GM12878 (cell line): Measurements from ENCODE around the gene ZCCHC24. TPM values are rescaled to one million over a fixed set of nuclear protein-coding genes. Genes with fewer than 3 reads are reported as not detected.

ENCODE experiments used
- ATAC-seq: fragments of 200-7000 bp; cut with Tn5 transposase; 3 replicates; pipeline ENCODE4 v1.9.1; 2020; ENCODE audit warnings: mild to moderate bottlenecking, moderate library complexity
- BruUV-seq: library from RNA; stranded (reverse); fragments of 400-500 nt; replicated peaks from 2 replicates; lab custom pipeline; 2021; lab: Mats Ljungman, UMichigan
- CTCF ChIA-PET: fragments of 300-600 bp; sonication (Branson Sonifier 250); formaldehyde crosslinking; extraction: SDS; loops from one replicate; lab custom pipeline; 2021; ENCODE audit warnings: inconsistent platforms; lab: Yijun Ruan, JAX
- POLR2A ChIA-PET: fragments of 350-600 bp; formaldehyde crosslinking; extraction: SDS; loops from one replicate; lab custom pipeline; 2021; ENCODE audit warnings: inconsistent platforms; lab: Charles Lee
- RAD21 ChIA-PET: fragments of 300-600 bp; sonication (Branson Sonifier 250); formaldehyde crosslinking; loops from one replicate; lab custom pipeline; 2023; ENCODE audit warnings: antibody characterized with exemption; ENCODE audit not compliant: unreplicated experiment; lab: Charles Lee
- SMC1A ChIA-PET: fragments of 300-600 bp; sonication (Branson Sonifier 250); formaldehyde crosslinking; loops from one replicate; lab custom pipeline; 2023; ENCODE audit not compliant: unreplicated experiment, uncharacterized antibody; lab: Charles Lee
- DNase-seq: peaks from one replicate; pipeline ENCODE4 v3.0.0-alpha.2; 2011; ENCODE audit warnings: low read depth, low spot score
- FAIRE-seq: peaks from 3 replicates; lab custom pipeline; 2011; peaks lifted over from hg19 to GRCh38; lab: Jason Lieb, UNC
- H2AFZ ChIP-seq: 2 replicates; pipeline ENCODE4 v1.6.0; 2011; ENCODE audit warnings: low read depth, low read length, control low read depth; ENCODE audit not compliant: control insufficient read depth
- H3K27ac ChIP-seq: 2 replicates; pipeline ENCODE4 v1.5.1; 2011; ENCODE audit warnings: control low read depth; ENCODE audit not compliant: control insufficient read depth, insufficient read depth
- H3K27me3 ChIP-seq, 2 experiments: replicated peaks in 1 of 2; 2 replicates each; pipeline versions ENCODE4 v1.6.0 to v1.6.1; 2011; ENCODE audit warnings: low read length in 1 of 2; ENCODE audit not compliant: control insufficient read depth in 2 of 2, insufficient read depth in 2 of 2
- H3K36me3 ChIP-seq, 2 experiments: 2 replicates each; pipeline ENCODE4 v1.5.1; 2011; ENCODE audit warnings: low read length in 1 of 2; ENCODE audit not compliant: control insufficient read depth in 2 of 2, insufficient read depth in 2 of 2
- H3K4me1 ChIP-seq: 2 replicates; pipeline ENCODE4 v1.6.1; 2011; ENCODE audit warnings: mild to moderate bottlenecking, low read length, moderate library complexity, mixed read lengths; ENCODE audit not compliant: control insufficient read depth, insufficient read depth
- H3K4me2 ChIP-seq: 2 replicates; pipeline ENCODE4 v1.6.0; 2011; ENCODE audit warnings: control low read depth; ENCODE audit not compliant: control insufficient read depth, insufficient read depth
- H3K4me3 ChIP-seq: fragments of 200-600 bp; sonication (generic); 2 replicates; pipeline ENCODE4 v1.5.1; 2016
- H3K79me2 ChIP-seq: 2 replicates; pipeline ENCODE4 v1.6.0; 2011; ENCODE audit warnings: low read length; ENCODE audit not compliant: control insufficient read depth, insufficient read depth
- H3K9ac ChIP-seq: 2 replicates; pipeline ENCODE4 v1.8.0; 2011; ENCODE audit warnings: low read length, control low read depth, mixed read lengths; ENCODE audit not compliant: control insufficient read depth, insufficient read depth
- H3K9me3 ChIP-seq: replicated peaks from 3 replicates; pipeline ENCODE4 v1.5.1; 2011; ENCODE audit warnings: mild to moderate bottlenecking, low read length; ENCODE audit not compliant: control insufficient read depth, insufficient read depth
- H4K20me1 ChIP-seq: 2 replicates; pipeline ENCODE4 v1.6.0; 2011; ENCODE audit not compliant: control insufficient read depth, insufficient read depth
- BRCA1 ChIP-seq: IDR thresholded peaks from 2 replicates; pipeline ENCODE4 v1.6.1; 2011; ENCODE audit warnings: low read depth, low read length, improper control_type of control experiment
- MYC ChIP-seq: IDR thresholded peaks from 2 replicates; pipeline ENCODE4 v1.6.1; 2011; ENCODE audit warnings: mild to moderate bottlenecking, low read length, moderate library complexity, inconsistent platforms; ENCODE audit not compliant: insufficient read depth, insufficient replicate concordance, insufficient read length, severe bottlenecking
- NKRF ChIP-seq: fragments of 450-650 bp; conservative IDR thresholded peaks from 2 replicates; pipeline ENCODE4 v1.6.1; 2017; ENCODE audit warnings: mild to moderate bottlenecking, moderate library complexity
- POLR2AphosphoS2 ChIP-seq: IDR thresholded peaks from 2 replicates; pipeline ENCODE4 v1.6.1; 2011; ENCODE audit warnings: low read depth, mild to moderate bottlenecking, low read length, improper control_type of control experiment, moderate library complexity
- TARDBP ChIP-seq: IDR thresholded peaks from 2 replicates; pipeline ENCODE4 v1.6.1; 2016; ENCODE audit warnings: borderline replicate concordance
- YY1 ChIP-seq: IDR thresholded peaks from 2 replicates; pipeline ENCODE4 v1.6.1; 2011; ENCODE audit warnings: low read depth, mild to moderate bottlenecking, low read length
- WGBS: methylation state at CpG from one replicate; pipeline ENCODE4 v1.1.6; 2016; ENCODE audit warnings: low lambda C conversion rate; ENCODE audit not compliant: insufficient replicate concordance, insufficient coverage; ENCODE audit errors: missing lambda C conversion rate; 5-methylcytosine and 5-hydroxymethylcytosine counted together
- in situ Hi-C: fragments of 300-500 bp; cut with MboI; formaldehyde crosslinking; loops from 9 replicates; pipeline ENCODE4 v1.14.3; 2018; ENCODE audit warnings: mixed read lengths
- intact Hi-C: fragments of 100-400 bp; cut with micrococcal nuclease; formaldehyde crosslinking; loops from one replicate; pipeline ENCODE4 v1.14.2; 2022; ENCODE audit not compliant: unreplicated experiment
- polyA plus RNA-seq, 11 experiments: library from polyadenylated mRNA; depleted of rRNA in 4 of 11; unstranded in 6 of 11; stranded (reverse) in 5 of 11; fragments of >200 nt; fragmentation: Nextera tagmentation in 4 of 11; fragmentation: Illumina TruSeq in 1 of 11; extraction: Ambion mirVana in 4 of 11; extraction: Trizol in 1 of 11; gene quantifications; 1 replicate in 1 of 11; 2 replicates in 10 of 11; pipeline versions ENCODE4 v1.2.1 to v1.2.3, GENCODE V29; 2011 to 2016; ENCODE audit warnings: inconsistent platforms in 2 of 11, missing spikeins in 2 of 11, low read depth in 1 of 11
- total RNA-seq, 4 experiments: library from RNA; depleted of rRNA in 3 of 4; stranded (reverse); fragments of >200 nt in 3 of 4; fragmentation: Illumina TruSeq in 1 of 4; extraction: Trizol in 1 of 4; gene quantifications; 2 replicates each; pipeline versions ENCODE4 v1.2.1 to v1.2.3, GENCODE V29; 2013 to 2021
- TF ChIP-seq, protein P1 (sequence below): fragments of 450-650 bp; IDR thresholded peaks from 2 replicates; pipeline ENCODE4 v1.6.1; 2017; ENCODE audit warnings: antibody characterized with exemption, mild to moderate bottlenecking, moderate library complexity
- TF ChIP-seq, protein P2 (sequence below): fragments of 450-650 bp; IDR thresholded peaks from 2 replicates; pipeline ENCODE4 v1.6.1; 2016; ENCODE audit warnings: mild to moderate bottlenecking

Gene ZCCHC24
- total and polyA plus RNA-seq, 10 of the 15 experiments (the other 5 are each of a cell fraction or from before 2014, with no cell fraction given) = 0.02 to 0.62 (median 0.04) TPM; not detected in 4

DNA sequence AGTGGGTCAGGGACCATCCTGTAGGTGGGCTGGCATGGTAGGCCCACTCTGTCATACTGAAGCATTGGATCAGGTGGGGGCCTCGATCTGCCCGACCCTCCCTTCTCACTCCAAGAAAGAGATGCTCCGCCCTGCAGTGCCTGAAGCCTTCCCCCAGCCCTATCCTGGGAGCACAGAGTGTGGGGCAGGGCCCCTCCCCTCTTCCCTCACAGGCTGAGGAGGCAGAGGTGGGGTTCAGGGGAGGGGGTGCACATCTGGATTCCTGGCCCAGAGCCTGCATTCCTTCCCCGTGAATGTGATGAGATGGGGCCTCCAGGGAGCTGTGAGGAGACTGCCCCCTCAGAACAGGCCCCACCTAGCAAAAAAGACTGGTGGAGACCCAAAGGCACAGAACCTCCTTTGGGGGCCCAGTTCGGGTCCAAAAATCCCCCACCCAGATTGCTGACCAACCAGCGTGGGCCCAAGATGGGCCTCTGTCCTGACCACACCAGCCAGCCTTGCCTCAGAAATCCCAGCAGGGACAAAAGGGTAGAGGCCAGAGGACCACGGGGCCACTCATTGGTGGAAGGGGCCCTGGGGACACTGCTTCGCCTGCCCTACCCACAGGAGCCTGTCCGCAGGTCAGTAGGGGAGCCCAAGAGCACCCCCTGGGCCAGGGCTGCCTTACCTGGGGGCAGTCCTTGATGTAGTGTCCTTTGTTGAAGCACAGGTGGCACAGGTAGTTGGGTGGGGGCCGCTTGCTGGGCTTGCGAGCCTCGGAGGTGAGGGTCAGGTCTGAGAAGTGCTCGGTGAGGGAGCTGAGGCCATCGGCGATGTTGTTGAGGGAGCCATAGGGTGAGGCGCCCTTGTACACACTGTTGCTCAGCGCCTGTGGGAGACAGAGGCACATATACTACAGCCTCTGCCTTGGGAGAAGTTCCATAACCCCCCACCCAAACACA lies 13.3 kb downstream of the ZCCHC24 start:
- ChIA-PET POLR2A (no interaction called here), SMC1A (no interaction called here), CTCF (no interaction called here), RAD21 (no interaction called here)
- ATAC-seq = no peak
- no peak overlapping the region for H3K27ac ChIP-seq
- intact Hi-C loops (no loop called here), in situ Hi-C loops (no loop called here)
- no peak for FAIRE-seq
- no peak overlapping the region for H3K9ac ChIP-seq
- no peaks in the 10 kb centered on the region for H3K9me3 ChIP-seq
- BruUV-seq = no TSS peak
- H4K20me1 ChIP-seq = no peaks in the 10 kb centered on the region
- WGBS = 35% methylated on average over 17 of the region's 17 CpGs
- H3K27me3 ChIP-seq = no peaks in the 10 kb centered on the region
- no peak for DNase-seq
- H3K4me1 ChIP-seq = no peaks in the 10 kb centered on the region
- H3K79me2 ChIP-seq = no peaks in the 10 kb centered on the region
- H3K4me2 ChIP-seq = no peak overlapping the region
- no peaks in the 10 kb centered on the region for H3K36me3 ChIP-seq
- no peak overlapping the region for H2AFZ ChIP-seq
- no peak overlapping the region for H3K4me3 ChIP-seq
- TF ChIP-seq POLR2AphosphoS2 = no peak

GRCh38 chr10:79431428-79431827 lies 14.0 kb downstream of the ZCCHC24 start:
- RAD21 ChIA-PET = no interaction called here
- H3K9me3 ChIP-seq = no peaks in the 10 kb centered on the region
- H4K20me1 ChIP-seq = no peaks in the 10 kb centered on the region
- H3K36me3 ChIP-seq = no peaks in the 10 kb centered on the region
- H3K27ac ChIP-seq = no peak overlapping the region
- H3K4me2 ChIP-seq = no peak overlapping the region
- no peaks in the 10 kb centered on the region for H3K4me1 ChIP-seq
- in situ Hi-C loops (no loop called here), intact Hi-C loops (no loop called here)
- POLR2A ChIA-PET = no interaction called here
- ATAC-seq = no peak
- H3K27me3 ChIP-seq = no peaks in the 10 kb centered on the region
- BruUV-seq = no TSS peak
- WGBS = 32% methylated on average over 5 of the region's 5 CpGs
- H2AFZ ChIP-seq = no peak overlapping the region
- H3K4me3 ChIP-seq = no peak overlapping the region
- no peak for FAIRE-seq
- H3K79me2 ChIP-seq = no peaks in the 10 kb centered on the region
- TF ChIP-seq TARDBP (no peak), MYC (no peak), BRCA1 (no peak), YY1 (no peak), NKRF (no peak)
- TF ChIP-seq, protein P1, sequence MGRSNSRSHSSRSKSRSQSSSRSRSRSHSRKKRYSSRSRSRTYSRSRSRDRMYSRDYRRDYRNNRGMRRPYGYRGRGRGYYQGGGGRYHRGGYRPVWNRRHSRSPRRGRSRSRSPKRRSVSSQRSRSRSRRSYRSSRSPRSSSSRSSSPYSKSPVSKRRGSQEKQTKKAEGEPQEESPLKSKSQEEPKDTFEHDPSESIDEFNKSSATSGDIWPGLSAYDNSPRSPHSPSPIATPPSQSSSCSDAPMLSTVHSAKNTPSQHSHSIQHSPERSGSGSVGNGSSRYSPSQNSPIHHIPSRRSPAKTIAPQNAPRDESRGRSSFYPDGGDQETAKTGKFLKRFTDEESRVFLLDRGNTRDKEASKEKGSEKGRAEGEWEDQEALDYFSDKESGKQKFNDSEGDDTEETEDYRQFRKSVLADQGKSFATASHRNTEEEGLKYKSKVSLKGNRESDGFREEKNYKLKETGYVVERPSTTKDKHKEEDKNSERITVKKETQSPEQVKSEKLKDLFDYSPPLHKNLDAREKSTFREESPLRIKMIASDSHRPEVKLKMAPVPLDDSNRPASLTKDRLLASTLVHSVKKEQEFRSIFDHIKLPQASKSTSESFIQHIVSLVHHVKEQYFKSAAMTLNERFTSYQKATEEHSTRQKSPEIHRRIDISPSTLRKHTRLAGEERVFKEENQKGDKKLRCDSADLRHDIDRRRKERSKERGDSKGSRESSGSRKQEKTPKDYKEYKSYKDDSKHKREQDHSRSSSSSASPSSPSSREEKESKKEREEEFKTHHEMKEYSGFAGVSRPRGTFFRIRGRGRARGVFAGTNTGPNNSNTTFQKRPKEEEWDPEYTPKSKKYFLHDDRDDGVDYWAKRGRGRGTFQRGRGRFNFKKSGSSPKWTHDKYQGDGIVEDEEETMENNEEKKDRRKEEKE = no peak
- TF ChIP-seq, protein P2, sequence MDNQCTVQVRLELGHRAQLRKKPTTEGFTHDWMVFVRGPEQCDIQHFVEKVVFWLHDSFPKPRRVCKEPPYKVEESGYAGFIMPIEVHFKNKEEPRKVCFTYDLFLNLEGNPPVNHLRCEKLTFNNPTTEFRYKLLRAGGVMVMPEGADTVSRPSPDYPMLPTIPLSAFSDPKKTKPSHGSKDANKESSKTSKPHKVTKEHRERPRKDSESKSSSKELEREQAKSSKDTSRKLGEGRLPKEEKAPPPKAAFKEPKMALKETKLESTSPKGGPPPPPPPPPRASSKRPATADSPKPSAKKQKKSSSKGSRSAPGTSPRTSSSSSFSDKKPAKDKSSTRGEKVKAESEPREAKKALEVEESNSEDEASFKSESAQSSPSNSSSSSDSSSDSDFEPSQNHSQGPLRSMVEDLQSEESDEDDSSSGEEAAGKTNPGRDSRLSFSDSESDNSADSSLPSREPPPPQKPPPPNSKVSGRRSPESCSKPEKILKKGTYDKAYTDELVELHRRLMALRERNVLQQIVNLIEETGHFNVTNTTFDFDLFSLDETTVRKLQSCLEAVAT = no peak
- H3K9ac ChIP-seq = no peak overlapping the region
- CTCF ChIA-PET = no interaction called here
- SMC1A ChIA-PET = no interaction called here
- no peak for DNase-seq
